Central memory CD4-positive, alpha-beta T cell (primary cell): ENCODE data around the gene SEMA4A.
"Not testable (repeated sequence)": the region's sequence is repeated elsewhere in the genome, so short reads cannot be mapped to it uniquely, and the experiment has no call there.

ENCODE experiments used
- DNase-seq: peaks from one replicate; pipeline ENCODE4 v3.0.0; 2022

SEMA4A gene

GRCh38 chr1:156198831-156199349 is 45.5 kb downstream of the SEMA4A start:
- DNase-seq = no peak

- DNase-seq = no peak
These were observed 46.7 kb downstream of the SEMA4A start for GRCh38 chr1:156200044-156200443.

- DNase-seq = no peak
These were observed 49.9 kb downstream of the SEMA4A start for GRCh38 chr1:156203331-156203730.

GRCh38 chr1:156204686-156205085 is 51.3 kb downstream of the SEMA4A start:
- no peak for DNase-seq

- DNase-seq = no peak
These were observed 57.9 kb downstream of the SEMA4A start for GRCh38 chr1:156211243-156211642.

- no peak for DNase-seq
These were observed 58.7 kb downstream of the SEMA4A start for GRCh38 chr1:156212130-156212529.

- peak; percentile 95 for DNase-seq
These were observed 59.7 kb downstream of the SEMA4A start, which contains the start of gene PMF1 for GRCh38 chr1:156212833-156213643. TSS of gene PMF1 (plus strand) at chr1:156213007. CDS start at chr1:156213016, 9 bp downstream.

GRCh38 chr1:156213644-156213966 is 60.2 kb downstream of the SEMA4A start:
- DNase-seq = no peak

GRCh38 chr1:156214024-156214748 is 60.8 kb downstream of the SEMA4A start:
- DNase-seq = no peak

- DNase-seq = not testable (repeated sequence)
These were observed 63.1 kb downstream of the SEMA4A start for GRCh38 chr1:156216361-156217086.

- DNase-seq = peak; percentile 36
These were observed 64.5 kb downstream of the SEMA4A start for GRCh38 chr1:156217871-156218270.

- DNase-seq = no peak
These were observed 66.8 kb downstream of the SEMA4A start for GRCh38 chr1:156220226-156220625.

GRCh38 chr1:156221986-156222692 is 68.8 kb downstream of the SEMA4A start:
- DNase-seq = no peak

GRCh38 chr1:156225677-156226014 is 72.3 kb downstream of the SEMA4A start:
- no peak for DNase-seq

GRCh38 chr1:156226116-156226538 is 72.7 kb downstream of the SEMA4A start:
- no peak for DNase-seq

GRCh38 chr1:156226782-156227181 is 73.4 kb downstream of the SEMA4A start:
- DNase-seq = no peak
